AG04449 (cell line): ENCODE results near the gene PYHIN1.

Experiments used
- CTCF ChIA-PET: fragments of 350-600 bp; formaldehyde crosslinking; extraction: SDS; loops from one replicate; lab custom pipeline; 2021; ENCODE audit warnings: antibody characterized with exemption; lab: Yijun Ruan, JAX
- POLR2A ChIA-PET: fragments of 400-600, 350-600 bp; formaldehyde crosslinking; extraction: SDS; loops from one replicate; lab custom pipeline; 2020; ENCODE audit warnings: antibody characterized with exemption, inconsistent platforms; lab: Yijun Ruan, JAX
- DNase-seq: peaks from one replicate; pipeline ENCODE4 v3.0.0-alpha.2; 2010; ENCODE audit warnings: low read depth, low spot score
- H3K4me3 ChIP-seq: 2 replicates; pipeline ENCODE4 v1.5.1; 2011; ENCODE audit warnings: low read depth, mild to moderate bottlenecking, control low read depth, low read length
- TF ChIP-seq, protein P1 (sequence below): IDR thresholded peaks from one replicate; pipeline ENCODE4 v1.5.1; 2011; ENCODE audit warnings: mild to moderate bottlenecking, moderate library complexity, low read length, control low read depth, inconsistent platforms; ENCODE audit not compliant: insufficient read depth; ENCODE audit errors: missing control alignments

Gene PYHIN1

DNA sequence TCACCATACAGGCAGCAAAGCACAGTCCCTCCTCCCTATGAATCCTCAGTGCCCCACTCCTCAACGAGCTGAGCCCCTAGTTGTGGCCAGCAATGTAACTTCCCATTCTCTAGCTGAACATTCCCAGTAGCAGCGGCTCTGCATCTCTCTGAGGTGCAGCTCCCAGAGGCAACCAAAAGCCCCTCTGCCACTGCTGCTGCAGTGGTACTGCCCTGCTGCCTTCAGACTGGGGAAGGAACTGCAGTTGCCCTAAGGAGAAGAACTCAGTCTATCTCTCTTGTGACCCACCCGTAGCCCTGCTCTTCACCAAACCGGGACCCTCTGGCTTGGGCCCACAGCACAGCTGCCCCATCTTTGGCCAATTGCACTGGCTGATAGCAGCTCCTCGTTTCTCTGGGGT, 31.6 kb downstream of the PYHIN1 start:
- ChIA-PET POLR2A (no interaction called here), CTCF (no interaction called here)
- TF ChIP-seq, protein P1, sequence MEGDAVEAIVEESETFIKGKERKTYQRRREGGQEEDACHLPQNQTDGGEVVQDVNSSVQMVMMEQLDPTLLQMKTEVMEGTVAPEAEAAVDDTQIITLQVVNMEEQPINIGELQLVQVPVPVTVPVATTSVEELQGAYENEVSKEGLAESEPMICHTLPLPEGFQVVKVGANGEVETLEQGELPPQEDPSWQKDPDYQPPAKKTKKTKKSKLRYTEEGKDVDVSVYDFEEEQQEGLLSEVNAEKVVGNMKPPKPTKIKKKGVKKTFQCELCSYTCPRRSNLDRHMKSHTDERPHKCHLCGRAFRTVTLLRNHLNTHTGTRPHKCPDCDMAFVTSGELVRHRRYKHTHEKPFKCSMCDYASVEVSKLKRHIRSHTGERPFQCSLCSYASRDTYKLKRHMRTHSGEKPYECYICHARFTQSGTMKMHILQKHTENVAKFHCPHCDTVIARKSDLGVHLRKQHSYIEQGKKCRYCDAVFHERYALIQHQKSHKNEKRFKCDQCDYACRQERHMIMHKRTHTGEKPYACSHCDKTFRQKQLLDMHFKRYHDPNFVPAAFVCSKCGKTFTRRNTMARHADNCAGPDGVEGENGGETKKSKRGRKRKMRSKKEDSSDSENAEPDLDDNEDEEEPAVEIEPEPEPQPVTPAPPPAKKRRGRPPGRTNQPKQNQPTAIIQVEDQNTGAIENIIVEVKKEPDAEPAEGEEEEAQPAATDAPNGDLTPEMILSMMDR, result no peak
- no peak overlapping the region for H3K4me3 ChIP-seq
- DNase-seq, result no peak

DNA sequence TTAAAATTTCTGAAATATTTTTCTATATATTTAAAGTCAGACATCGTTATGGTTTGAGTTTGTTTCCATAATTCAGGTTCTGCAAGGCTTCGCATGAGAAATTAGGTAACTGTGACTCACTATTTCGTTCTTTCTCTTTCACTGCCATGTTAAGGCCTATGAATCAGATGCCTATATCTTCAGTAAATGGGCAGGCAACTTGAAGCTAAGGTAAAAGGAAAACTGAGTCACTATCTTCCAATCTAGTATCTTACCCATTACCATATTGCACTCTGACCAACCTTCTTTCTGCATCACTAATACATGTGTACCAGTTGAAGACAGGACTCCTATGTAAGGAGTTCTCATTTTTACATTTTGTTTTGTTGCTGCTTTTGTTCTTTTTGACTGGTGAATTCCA, 37.8 kb downstream of the PYHIN1 start:
- ChIA-PET CTCF (no interaction called here), POLR2A (no interaction called here)
- DNase-seq, result no peak
- H3K4me3 ChIP-seq, result no peak overlapping the region
- TF ChIP-seq, protein P1, result no peak

DNA sequence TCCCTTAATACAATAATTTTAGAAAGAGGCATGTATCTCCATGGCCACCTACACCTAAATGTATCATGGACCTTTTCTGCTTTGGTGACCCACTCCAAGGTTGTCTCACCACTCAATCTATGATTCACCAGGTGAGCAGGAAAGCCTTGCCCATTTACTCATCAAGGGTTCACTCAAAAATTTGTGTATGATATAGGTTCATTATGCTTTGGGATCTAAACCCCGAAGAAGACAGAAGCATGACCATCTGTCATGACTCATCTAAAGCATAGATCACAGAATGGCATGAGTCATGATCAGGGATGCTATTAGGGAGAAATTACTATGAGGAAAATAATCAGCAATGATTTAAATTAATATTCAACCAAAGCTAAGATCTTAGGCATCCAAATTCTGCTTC, 38.5 kb downstream of the PYHIN1 start:
- H3K4me3 ChIP-seq, result no peak overlapping the region
- ChIA-PET POLR2A (no interaction called here), CTCF (no interaction called here)
- TF ChIP-seq, protein P1, result no peak
- no peak for DNase-seq

DNA sequence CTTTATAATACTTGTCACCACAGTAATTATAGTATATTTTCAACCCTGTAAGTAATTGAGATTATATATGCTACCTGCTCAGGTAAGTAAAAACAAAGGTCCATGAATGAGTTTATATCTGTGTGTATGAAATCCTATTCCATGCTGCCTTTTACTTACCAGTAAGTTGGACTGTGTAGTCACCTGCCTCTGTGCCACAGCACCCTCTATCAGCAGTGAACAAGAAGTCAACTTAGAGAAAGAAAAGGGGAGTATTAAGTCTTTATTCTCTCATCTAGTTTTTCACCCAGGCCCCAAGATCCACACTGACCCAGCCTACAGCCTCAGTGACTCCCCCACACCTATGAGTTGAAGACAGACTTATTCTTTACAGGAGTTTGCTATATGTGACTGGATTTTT, 41.5 kb downstream of the PYHIN1 start:
- ChIA-PET CTCF (no interaction called here), POLR2A (no interaction called here)
- H3K4me3 ChIP-seq, result no peak overlapping the region
- TF ChIP-seq, protein P1, result no peak
- DNase-seq, result no peak

DNA sequence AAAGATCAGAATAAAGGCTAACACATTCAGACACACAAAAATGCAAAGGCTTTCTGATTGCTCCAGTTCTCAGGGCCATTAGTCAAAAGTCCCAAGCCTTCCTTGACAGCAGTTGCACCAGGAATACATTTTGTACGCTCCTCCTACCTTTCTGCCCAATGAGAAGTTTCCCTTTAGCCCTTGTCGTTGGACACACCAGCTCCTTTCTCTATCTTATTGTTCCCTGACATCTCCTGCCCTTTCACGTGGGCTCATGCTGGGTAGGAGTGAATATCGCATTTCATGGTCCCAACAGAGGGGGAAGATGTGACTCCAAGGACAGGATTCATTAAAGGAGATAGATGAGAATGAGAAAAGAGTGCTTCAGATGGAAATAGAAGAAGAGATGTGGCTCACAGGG, 44.9 kb downstream of the PYHIN1 start:
- H3K4me3 ChIP-seq, result no peak overlapping the region
- DNase-seq, result no peak
- TF ChIP-seq, protein P1, result no peak
- POLR2A ChIA-PET, result no interaction called here
- CTCF ChIA-PET, result interaction anchor here (0.9 to 1.7 kb wide), 3 partner anchors 9 to 157 kb away, joined by 3 to 8 read pairs (median 5); no protein-coding TSS in a partner anchor

DNA sequence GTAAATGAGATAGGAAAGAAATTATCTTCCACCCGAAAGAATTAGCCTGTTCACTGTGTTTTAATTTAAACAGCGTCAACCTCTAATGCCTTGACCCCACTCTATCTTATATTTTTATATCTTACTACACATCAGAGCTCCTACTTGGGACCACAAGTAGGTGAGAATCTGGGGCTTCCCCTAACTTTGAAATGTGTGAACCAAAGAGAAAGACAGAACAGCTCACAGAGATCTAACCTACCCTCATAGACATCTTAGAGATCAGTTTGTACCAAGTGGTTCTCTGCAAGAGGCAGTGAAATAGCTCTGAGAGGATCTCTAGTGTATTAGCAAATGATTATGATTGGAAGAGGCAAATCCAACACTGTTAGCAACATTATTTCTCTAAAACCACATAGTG, 47.4 kb downstream of the PYHIN1 start:
- POLR2A ChIA-PET, result no interaction called here
- TF ChIP-seq, protein P1, result no peak
- CTCF ChIA-PET, result interaction anchor here (1.4 kb wide), 1 partner anchor 773 kb away, joined by 3 read pairs; no protein-coding TSS in a partner anchor
- no peak overlapping the region for H3K4me3 ChIP-seq
- no peak for DNase-seq
